Stimulated activated CD4-positive, alpha-beta T cell treated with anti-CD3 and anti-CD28 coated beads, TNF-alpha, amount 100 ng/mL, for 48 hours (primary cell): ENCODE results near the gene HID1.
"Not testable (repeated sequence)": the region's sequence is repeated elsewhere in the genome, so short reads cannot be mapped to it uniquely, and the experiment has no call there.

Source experiments
- DNase-seq, 3 donors: peaks; one replicate each; pipeline ENCODE4 v3.0.0-alpha.2; 2020; ENCODE audit warnings: low read depth in 3 of 3

The HID1 gene

GRCh38 chr17:74922694-74923537 lies 49.6 kb downstream of the HID1 start, which contains the start of gene USH1G:
Gene USH1G (minus strand): TSS chr17:74923255. CDS start chr17:74923073, 182 bp downstream.
- no peak for DNase-seq

- DNase-seq, result no peak
Observed at GRCh38 chr17:74922172-74922571, 50.4 kb downstream of the HID1 start.

GRCh38 chr17:74921769-74922168 lies 50.8 kb downstream of the HID1 start:
- no peak for DNase-seq

- DNase-seq, result no peak
Observed at GRCh38 chr17:74921026-74921681, 51.4 kb downstream of the HID1 start.

DNA sequence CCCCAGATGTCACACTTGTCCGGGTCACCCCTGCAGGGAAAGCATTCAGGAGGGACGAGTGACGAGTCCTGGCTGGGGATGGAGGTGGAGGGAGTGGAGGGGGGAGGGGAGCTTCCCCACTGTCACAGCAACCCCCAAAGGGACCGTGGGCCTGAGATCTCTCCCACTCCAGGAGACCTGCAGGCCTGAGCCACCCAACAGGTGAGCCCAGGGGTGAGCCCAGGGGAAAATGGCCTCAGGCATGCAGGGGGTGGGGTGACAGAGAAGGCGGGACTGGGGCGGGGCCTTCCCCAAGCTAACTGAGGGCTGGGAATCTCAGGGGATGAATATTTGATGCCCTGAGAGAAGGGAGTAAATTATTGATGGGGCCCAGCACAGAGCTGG lies 51.9 kb downstream of the HID1 start:
- no peak for DNase-seq

- no peak for DNase-seq
Observed at GRCh38 chr17:74920306-74920620, 52.3 kb downstream of the HID1 start.

DNA sequence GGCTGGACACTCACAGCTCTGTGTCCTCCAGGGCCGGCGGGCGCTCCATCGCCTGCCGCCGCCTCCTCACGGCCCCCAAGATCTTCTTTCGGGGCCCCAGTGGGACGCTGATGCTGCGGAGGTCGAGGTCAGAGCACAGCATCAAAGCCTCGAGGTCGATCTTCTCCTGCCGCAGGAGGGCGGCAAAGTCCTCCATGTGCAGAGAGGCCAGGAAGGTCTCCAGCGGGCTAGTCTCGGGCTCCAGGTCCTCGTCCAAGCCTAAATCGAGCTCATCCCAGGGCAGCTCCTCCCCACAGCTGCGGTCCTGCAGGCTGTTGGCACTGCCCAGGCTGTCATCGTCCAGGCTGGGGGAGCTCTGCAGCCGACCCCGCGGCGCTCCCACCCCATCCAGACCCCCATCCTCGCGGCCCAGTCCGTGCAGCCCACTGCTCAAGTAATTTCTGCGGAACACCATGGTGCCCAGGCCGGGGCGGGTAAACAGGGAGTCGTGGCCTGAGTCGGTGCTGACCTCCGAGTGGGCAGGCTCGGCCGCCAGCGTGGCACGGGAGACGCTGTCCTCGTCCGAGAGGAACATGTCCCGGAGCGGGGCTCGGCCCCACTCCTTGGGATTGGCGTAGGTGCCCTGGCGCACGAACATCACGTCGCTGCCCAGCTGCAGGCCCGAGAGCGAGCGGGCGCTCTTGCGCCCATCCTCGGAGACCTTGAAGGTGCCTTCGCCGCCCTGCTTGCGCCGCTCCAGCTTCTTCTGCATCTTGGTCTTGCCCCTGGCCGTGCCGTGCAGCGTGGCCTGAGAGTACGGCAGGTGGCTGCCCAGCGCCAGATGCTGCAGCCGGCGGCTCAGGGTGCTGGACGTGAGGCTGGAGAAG lies 52.9 kb downstream of the HID1 start:
- no peak for DNase-seq

- no peak for DNase-seq
Observed at GRCh38 chr17:74918906-74919305, 53.7 kb downstream of the HID1 start.

- DNase-seq, result no peak
Observed at GRCh38 chr17:74917430-74917829, 55.1 kb downstream of the HID1 start.

- DNase-seq, result no peak
Observed at GRCh38 chr17:74916851-74917199, 55.7 kb downstream of the HID1 start.

GRCh38 chr17:74916136-74916850 lies 56.3 kb downstream of the HID1 start:
- DNase-seq, result no peak

GRCh38 chr17:74911423-74911822 lies 61.1 kb downstream of the HID1 start:
- not testable (repeated sequence) for DNase-seq

- not testable (repeated sequence) for DNase-seq
Observed at GRCh38 chr17:74909097-74909496, 63.5 kb downstream of the HID1 start.

- no peak for DNase-seq
Observed at GRCh38 chr17:74907012-74907411, 65.5 kb downstream of the HID1 start.

DNA sequence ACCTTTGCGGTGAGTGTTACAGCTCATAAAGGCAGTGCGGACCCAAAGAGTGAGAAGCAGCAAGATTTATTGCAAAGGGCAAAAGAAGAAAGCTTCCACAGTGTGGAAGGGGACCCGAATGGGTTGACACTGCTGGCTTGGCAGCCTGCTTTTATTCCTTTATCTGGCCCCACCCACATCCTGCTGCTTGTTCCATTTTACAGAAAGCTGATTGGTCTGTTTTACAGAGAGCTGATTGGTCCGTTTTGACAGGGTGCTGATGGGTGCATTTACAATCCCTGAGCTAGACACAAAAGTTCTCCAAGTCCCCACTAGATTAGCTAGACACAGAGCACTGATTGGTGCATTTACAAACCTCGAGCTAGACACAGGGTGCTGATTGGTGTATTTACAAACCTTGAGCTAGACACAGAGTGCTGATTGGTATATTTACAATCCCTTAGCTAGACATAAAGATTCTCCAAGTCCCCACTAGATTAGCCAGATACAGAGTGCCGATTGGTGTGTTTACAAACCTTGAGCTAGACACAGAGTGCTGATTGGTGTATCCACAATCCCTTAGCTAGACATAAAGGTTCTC lies 66.3 kb downstream of the HID1 start:
- DNase-seq, result not testable (repeated sequence)

DNA sequence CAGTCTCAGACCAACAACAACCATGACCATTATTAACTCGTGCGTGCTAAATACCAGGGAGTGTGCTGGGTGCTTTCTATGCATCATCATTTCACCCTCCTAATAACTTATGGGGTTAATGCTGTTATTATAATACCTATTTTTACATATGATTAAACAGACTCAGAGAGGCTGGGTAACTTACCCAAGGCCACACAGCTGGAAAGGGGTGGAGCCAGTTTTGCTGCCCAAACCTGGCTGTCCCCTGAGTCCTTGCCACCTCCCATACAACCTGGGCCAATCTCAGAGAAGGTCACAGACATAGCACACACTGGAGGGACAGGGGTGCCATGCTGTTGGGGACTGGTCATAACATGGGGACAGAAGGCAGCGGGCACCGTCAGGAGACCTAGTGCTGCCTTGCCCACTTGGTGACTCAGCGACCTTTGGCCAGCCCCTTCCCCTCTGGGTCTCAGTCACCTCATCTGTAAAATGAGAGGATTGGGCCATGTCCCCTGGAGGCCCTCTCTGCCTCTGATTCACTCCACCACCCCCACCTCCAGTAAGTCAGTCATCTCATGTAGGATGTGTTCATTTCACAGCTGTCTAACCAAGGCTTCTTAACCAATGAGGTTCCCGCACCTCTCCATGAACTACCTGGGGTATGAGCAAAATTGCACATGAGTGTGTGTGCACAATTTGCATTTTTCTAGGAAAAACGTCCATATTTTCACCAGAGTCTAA lies 67.7 kb downstream of the HID1 start:
- no peak for DNase-seq

- DNase-seq, result no peak
Observed at GRCh38 chr17:74903671-74904070, 68.9 kb downstream of the HID1 start.

DNA sequence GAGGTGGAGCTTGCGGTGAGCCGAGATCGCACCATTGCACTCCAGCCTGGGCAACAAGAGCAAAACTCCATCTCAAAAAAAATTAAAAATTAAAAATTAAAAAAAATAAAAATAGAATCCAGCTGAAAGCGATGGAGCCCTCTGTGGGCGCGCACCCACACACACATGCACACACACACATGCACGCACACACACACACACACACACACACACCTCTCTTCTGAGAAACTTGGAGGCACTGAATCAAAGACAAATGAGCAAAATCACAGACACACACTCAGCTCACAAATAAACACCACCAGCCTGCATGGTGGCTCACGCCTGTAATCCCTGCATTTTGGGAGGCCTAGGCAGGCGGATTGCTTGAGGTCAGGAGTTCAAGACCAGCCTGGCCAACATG lies 69.5 kb downstream of the HID1 start:
- DNase-seq, result no peak

DNA sequence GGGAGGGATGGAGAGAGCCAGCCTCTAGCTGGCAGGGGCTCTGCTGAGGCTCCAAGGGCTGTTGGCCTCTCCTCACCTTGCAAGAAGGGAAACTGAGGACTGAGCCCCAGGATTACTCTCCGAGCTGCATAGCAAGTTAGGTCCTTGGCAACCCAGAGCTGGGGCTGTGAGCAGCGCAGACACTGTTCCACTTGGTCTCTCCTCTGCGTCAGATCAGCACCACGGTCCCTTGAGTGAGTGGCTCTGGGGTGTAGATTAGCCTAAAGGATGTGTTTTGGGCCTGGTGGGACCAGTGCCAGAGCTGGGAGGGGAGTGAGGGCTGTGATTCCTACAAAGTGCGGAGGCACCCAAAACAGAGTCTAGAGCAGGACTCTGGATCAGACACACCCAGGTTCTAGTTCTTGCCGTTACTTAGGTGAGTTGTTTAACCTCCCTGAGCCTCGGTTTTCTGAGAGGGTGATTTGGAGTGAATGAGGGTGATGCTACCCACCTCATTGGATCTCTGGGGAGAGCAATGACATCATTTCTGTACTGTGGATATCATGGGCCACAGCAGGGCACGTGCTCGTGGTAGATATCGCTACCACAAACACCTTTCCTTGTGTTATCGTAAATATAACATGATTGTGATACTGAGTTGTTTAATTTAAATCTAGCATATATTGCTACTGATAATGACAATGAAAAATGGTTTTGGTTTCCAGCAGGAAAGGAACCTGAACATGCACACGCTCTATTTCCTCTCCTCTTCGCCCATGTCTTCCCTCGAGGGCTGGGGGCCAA lies 71.0 kb downstream of the HID1 start:
- no peak for DNase-seq
